Measurements from ENCODE around the gene PARL. TPM values are rescaled to one million over a fixed set of nuclear protein-coding genes. Genes with fewer than 3 reads are reported as not detected.

The PARL gene
- total RNA-seq, 1 experiment from 2014 or later, result 91.3 TPM

DNA sequence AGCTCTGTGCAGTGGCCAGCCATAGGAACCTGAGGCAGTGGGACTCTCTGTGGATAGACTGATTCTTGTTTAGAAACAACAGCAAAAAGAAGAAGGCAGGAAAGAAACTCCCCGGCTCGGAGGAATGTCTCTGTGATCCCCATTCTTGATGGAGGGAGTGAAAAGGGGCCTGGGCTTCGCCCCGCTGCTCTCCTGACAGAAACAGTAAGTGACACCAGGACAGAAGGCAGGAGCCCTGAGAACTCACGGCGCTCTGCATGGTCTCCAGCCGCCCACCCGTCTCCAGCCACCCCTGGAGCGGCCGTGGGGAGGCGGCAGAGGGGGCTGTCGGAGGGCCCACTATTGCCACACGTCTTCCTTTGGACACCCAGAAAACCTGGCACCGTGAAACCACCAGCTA, 35.7 kb upstream of the PARL start:
- no peaks in the 10 kb centered on the region for H3K4me1 ChIP-seq
- Mint-ChIP-seq H3K9me3 (ENCODE audit: unreplicated experiment) (no peaks in the 10 kb centered on the region), H3K4me1 (ENCODE audit: low read depth, unreplicated experiment) (no peaks in the 10 kb centered on the region), H3K27me3 (ENCODE audit: insufficient read depth, unreplicated experiment) (no peaks in the 10 kb centered on the region), H3K27ac (ENCODE audit: unreplicated experiment) (no peak overlapping the region), H3K36me3 (ENCODE audit: insufficient read depth, unreplicated experiment) (peaks cover 13% of the 10 kb centered on the region), H3K4me3 (ENCODE audit: unreplicated experiment) (no peak overlapping the region)
- H3K9me3 ChIP-seq, result no peaks in the 10 kb centered on the region
- TF ChIP-seq, protein P1, sequence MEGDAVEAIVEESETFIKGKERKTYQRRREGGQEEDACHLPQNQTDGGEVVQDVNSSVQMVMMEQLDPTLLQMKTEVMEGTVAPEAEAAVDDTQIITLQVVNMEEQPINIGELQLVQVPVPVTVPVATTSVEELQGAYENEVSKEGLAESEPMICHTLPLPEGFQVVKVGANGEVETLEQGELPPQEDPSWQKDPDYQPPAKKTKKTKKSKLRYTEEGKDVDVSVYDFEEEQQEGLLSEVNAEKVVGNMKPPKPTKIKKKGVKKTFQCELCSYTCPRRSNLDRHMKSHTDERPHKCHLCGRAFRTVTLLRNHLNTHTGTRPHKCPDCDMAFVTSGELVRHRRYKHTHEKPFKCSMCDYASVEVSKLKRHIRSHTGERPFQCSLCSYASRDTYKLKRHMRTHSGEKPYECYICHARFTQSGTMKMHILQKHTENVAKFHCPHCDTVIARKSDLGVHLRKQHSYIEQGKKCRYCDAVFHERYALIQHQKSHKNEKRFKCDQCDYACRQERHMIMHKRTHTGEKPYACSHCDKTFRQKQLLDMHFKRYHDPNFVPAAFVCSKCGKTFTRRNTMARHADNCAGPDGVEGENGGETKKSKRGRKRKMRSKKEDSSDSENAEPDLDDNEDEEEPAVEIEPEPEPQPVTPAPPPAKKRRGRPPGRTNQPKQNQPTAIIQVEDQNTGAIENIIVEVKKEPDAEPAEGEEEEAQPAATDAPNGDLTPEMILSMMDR (IDR thresholded peaks at IDR 0.05; ENCODE audit: insufficient read depth in 1 of 2, low read depth in 1 of 2, low read length in 1 of 2, severe bottlenecking in 1 of 2, unreplicated experiment in 1 of 2), result no peak
- ChIA-PET CTCF (no interaction called here), POLR2A (no interaction called here)
- BruUV-seq (replicated peaks), result no TSS peak
- no peak overlapping the region for H3K4me3 ChIP-seq (ENCODE audit: low read depth, low read length)
- intact Hi-C loops (cut with micrococcal nuclease; ENCODE audit: unreplicated experiment), result no loop called here
- DNase-seq, result no peak
- no peaks in the 10 kb centered on the region for H3K27me3 ChIP-seq (replicated peaks; ENCODE audit: control insufficient read depth, insufficient read depth, low read length)
- H3K36me3 ChIP-seq (ENCODE audit: control insufficient read depth, insufficient read depth, low read length), result no peaks in the 10 kb centered on the region

DNA sequence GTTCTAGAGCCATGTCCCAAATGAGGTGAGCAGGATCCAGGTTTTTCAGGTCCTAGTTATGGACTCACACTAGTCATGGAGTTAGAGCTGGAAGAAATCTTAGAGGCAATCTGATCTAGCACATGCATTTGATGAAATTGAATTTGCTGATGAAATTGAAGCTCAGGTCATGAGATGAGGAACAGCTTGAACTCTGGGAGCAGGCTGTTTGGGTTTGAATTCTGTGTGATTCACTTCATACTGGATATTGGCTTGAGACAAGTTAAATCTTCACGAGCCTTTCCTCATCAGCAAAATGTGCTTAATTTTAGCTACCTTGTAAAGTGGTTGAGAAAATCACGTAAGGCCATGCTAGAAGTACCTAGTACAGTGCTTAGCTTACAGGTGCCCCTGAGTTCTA, 33.5 kb upstream of the PARL start:
- H3K27me3 Mint-ChIP-seq (ENCODE audit: insufficient read depth, unreplicated experiment), result no peaks in the 10 kb centered on the region
- no peak overlapping the region for H3K27ac Mint-ChIP-seq (ENCODE audit: unreplicated experiment)
- intact Hi-C loops (cut with micrococcal nuclease; ENCODE audit: unreplicated experiment), result no loop called here
- Histone ChIP-seq H3K27me3 (replicated peaks; ENCODE audit: control insufficient read depth, insufficient read depth, low read length) (no peaks in the 10 kb centered on the region), H3K36me3 (ENCODE audit: control insufficient read depth, insufficient read depth, low read length) (no peaks in the 10 kb centered on the region), H3K4me1 (peaks cover 4% of the 10 kb centered on the region), H3K9me3 (no peaks in the 10 kb centered on the region), H3K4me3 (ENCODE audit: low read depth, low read length) (no peak overlapping the region)
- TF ChIP-seq, protein P1 (IDR thresholded peaks at IDR 0.05; ENCODE audit: insufficient read depth in 1 of 2, low read depth in 1 of 2, low read length in 1 of 2, severe bottlenecking in 1 of 2, unreplicated experiment in 1 of 2), result no peak
- H3K4me1 Mint-ChIP-seq (ENCODE audit: low read depth, unreplicated experiment), result peaks cover 2% of the 10 kb centered on the region
- H3K36me3 Mint-ChIP-seq (ENCODE audit: insufficient read depth, unreplicated experiment), result peaks cover 6% of the 10 kb centered on the region
- BruUV-seq (replicated peaks), result no TSS peak
- CTCF ChIA-PET, result no interaction called here
- POLR2A ChIA-PET, result no interaction called here
- H3K4me3 Mint-ChIP-seq (ENCODE audit: unreplicated experiment), result no peak overlapping the region
- DNase-seq, result no peak
- H3K9me3 Mint-ChIP-seq (ENCODE audit: unreplicated experiment), result no peaks in the 10 kb centered on the region

DNA sequence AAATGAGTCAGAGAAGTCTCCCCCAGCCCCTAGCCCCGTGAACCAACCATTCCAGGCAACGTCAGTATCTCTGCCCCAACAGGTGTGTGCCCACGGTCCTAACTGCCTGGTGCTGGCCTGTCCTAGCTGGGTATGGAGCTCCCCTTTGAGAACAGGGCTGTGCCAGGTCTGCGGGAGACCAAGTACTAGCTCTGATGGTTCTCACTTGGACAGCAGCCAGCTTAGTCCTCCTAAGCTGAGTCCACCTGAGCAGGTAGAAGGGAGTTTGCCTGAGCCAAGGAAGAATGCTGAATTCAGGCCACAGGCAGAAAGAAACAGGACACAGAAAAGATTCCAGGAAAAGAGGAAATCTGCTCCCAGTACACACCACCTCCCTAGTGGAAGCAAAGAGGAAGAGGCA, 33.1 kb upstream of the PARL start:
- no TSS peak for BruUV-seq (replicated peaks)
- Histone ChIP-seq H3K27me3 (replicated peaks; ENCODE audit: control insufficient read depth, insufficient read depth, low read length) (no peaks in the 10 kb centered on the region), H3K36me3 (ENCODE audit: control insufficient read depth, insufficient read depth, low read length) (no peaks in the 10 kb centered on the region), H3K4me1 (peaks cover 7% of the 10 kb centered on the region), H3K9me3 (no peaks in the 10 kb centered on the region), H3K4me3 (ENCODE audit: low read depth, low read length) (no peak overlapping the region)
- Mint-ChIP-seq H3K27me3 (ENCODE audit: insufficient read depth, unreplicated experiment) (no peaks in the 10 kb centered on the region), H3K36me3 (ENCODE audit: insufficient read depth, unreplicated experiment) (peaks cover 6% of the 10 kb centered on the region), H3K27ac (ENCODE audit: unreplicated experiment) (no peak overlapping the region), H3K4me3 (ENCODE audit: unreplicated experiment) (no peak overlapping the region), H3K9me3 (ENCODE audit: unreplicated experiment) (no peaks in the 10 kb centered on the region), H3K4me1 (ENCODE audit: low read depth, unreplicated experiment) (peaks cover 6% of the 10 kb centered on the region)
- TF ChIP-seq, protein P1 (IDR thresholded peaks at IDR 0.05; ENCODE audit: insufficient read depth in 1 of 2, low read depth in 1 of 2, low read length in 1 of 2, severe bottlenecking in 1 of 2, unreplicated experiment in 1 of 2), result no peak
- intact Hi-C loops (cut with micrococcal nuclease; ENCODE audit: unreplicated experiment), result no loop called here
- ChIA-PET CTCF (no interaction called here), POLR2A (no interaction called here)
- no peak for DNase-seq
